ENCODE measurements around the gene RBM17.

GRCh38 chr10:6064119-6064518 is 24.7 kb upstream of the RBM17 start:
- no peak for TF ChIP-seq CTCF (IDR thresholded peaks at IDR 0.05)
- no peak for TF ChIP-seq POLR2A (IDR thresholded peaks at IDR 0.05)

All from thyroid gland (tissue), 4 donors.